Caco-2 (cell line): ENCODE data around the gene GPR161. TPM values are rescaled to one million over a fixed set of nuclear protein-coding genes. Genes with fewer than 3 reads are reported as not detected.

Experiments
- BruUV-seq: library from RNA; stranded (reverse); fragments of 400-500 nt; replicated peaks from 2 replicates; lab custom pipeline; 2021; lab: Mats Ljungman, UMichigan
- CTCF ChIA-PET: fragments of 300-600 bp; sonication (Branson Sonifier 250); formaldehyde crosslinking; loops from one replicate; lab custom pipeline; 2022; ENCODE audit warnings: antibody characterized with exemption; lab: Charles Lee
- POLR2A ChIA-PET: fragments of 300-600 bp; sonication (Branson Sonifier 250); formaldehyde crosslinking; loops from one replicate; lab custom pipeline; 2022; ENCODE audit warnings: antibody characterized with exemption; lab: Charles Lee
- DNase-seq, 2 experiments: peaks; one replicate each; pipeline versions ENCODE4 v3.0.0 to v3.0.0-alpha.2; 2020 to 2022
- H3K27me3 ChIP-seq: replicated peaks from 2 replicates; pipeline ENCODE4 v1.6.0; 2011; ENCODE audit warnings: low read length; ENCODE audit not compliant: control insufficient read depth, insufficient read depth
- H3K36me3 ChIP-seq: 2 replicates; pipeline ENCODE4 v1.5.1; 2011; ENCODE audit warnings: low read length; ENCODE audit not compliant: control insufficient read depth, insufficient read depth
- H3K4me1 ChIP-seq: fragments of 250-450 bp; sonication (Bioruptor Pico); 2 replicates; pipeline ENCODE4 v1.5.1; 2020; ENCODE audit warnings: mild to moderate bottlenecking
- H3K4me3 ChIP-seq: 2 replicates; pipeline ENCODE4 v1.5.1; 2011; ENCODE audit warnings: low read depth, mild to moderate bottlenecking, control low read depth, low read length
- H3K9me3 ChIP-seq: fragments of 250-450 bp; sonication (Bioruptor Pico); 2 replicates; pipeline ENCODE4 v1.5.1; 2020; ENCODE audit warnings: mild to moderate bottlenecking, moderate library complexity
- H3K27ac Mint-ChIP-seq: one replicate; pipeline ENCODE4 v1.8.0; 2022; ENCODE audit warnings: mixed read lengths; ENCODE audit not compliant: unreplicated experiment
- H3K27me3 Mint-ChIP-seq: one replicate; pipeline ENCODE4 v1.8.0; 2022; ENCODE audit warnings: mixed read lengths; ENCODE audit not compliant: insufficient read depth, unreplicated experiment
- H3K36me3 Mint-ChIP-seq: one replicate; pipeline ENCODE4 v1.8.0; 2022; ENCODE audit warnings: mild to moderate bottlenecking, mixed read lengths; ENCODE audit not compliant: insufficient read depth, unreplicated experiment
- H3K4me1 Mint-ChIP-seq: one replicate; pipeline ENCODE4 v1.8.0; 2022; ENCODE audit warnings: low read depth, mixed read lengths; ENCODE audit not compliant: unreplicated experiment
- H3K4me3 Mint-ChIP-seq: one replicate; pipeline ENCODE4 v1.8.0; 2022; ENCODE audit warnings: mild to moderate bottlenecking, moderate library complexity, mixed read lengths; ENCODE audit not compliant: unreplicated experiment
- H3K9me3 Mint-ChIP-seq: one replicate; pipeline ENCODE4 v1.8.0; 2022; ENCODE audit warnings: mixed read lengths; ENCODE audit not compliant: unreplicated experiment
- intact Hi-C: fragments of 100-400 bp; cut with micrococcal nuclease; formaldehyde crosslinking; loops from one replicate; pipeline ENCODE4 v1.10.0; 2022; ENCODE audit not compliant: unreplicated experiment
- total RNA-seq: library from RNA; stranded (reverse); gene quantifications from 2 replicates; pipeline ENCODE4 v1.2.3, GENCODE V29; 2022
- TF ChIP-seq, protein P1 (sequence below), 2 experiments: fragments of 200-600 bp in 1 of 2; IDR thresholded peaks; 1 replicate in 1 of 2; 2 replicates in 1 of 2; pipeline versions ENCODE4 v1.5.1 to v1.8.0; 2011 to 2022; ENCODE audit warnings: antibody characterized with exemption in 1 of 2, control low read depth in 1 of 2, inconsistent platforms in 1 of 2, low read depth in 1 of 2, low read length in 1 of 2, mild to moderate bottlenecking in 1 of 2, moderate library complexity in 1 of 2; ENCODE audit not compliant: insufficient read depth in 1 of 2, severe bottlenecking in 1 of 2, unreplicated experiment in 1 of 2

The GPR161 gene
- total RNA-seq, 1 experiment from 2014 or later: 38.2 TPM

DNA sequence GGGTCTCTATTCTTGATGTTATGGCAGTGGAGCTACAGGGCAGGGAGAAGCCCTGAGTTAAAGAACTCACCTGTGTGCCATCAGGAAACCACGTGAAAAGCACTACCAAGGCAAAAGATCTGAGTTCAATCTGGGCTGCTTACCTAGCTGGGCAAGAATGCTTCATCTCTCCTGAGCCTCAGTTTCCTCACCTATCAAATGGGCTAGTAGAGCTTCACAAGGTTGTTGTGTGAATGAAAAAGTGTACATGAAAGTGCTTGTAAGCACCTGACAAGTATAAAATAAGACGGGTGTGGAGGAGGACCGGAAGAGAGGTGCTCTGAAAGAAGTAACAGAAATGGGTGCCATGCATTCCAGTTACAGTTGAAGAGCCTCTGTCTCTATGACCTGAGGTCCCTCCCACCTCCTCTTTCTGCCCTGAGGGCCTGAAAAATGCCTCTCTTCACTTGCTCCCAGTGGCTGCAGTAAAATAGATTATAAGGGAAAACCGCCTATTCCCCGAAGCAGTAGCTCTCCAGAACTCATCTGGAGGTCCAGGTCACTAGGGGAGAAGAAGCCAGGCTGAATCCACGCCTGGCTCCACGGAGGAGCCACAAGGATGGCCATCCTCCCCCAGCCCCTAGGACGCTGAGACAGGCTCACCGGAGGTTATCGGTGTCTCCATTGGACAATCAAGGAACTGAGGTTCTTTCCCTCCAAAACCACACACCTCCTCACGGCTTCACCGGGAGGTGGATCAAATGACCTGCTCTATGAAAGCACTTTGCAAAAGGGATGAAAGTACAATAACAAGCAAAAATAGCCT is 1.4 kb downstream of the GPR161 start:
- Histone ChIP-seq H3K9me3 (no peaks in the 10 kb centered on the region), H3K4me3 (peak overlapping the region; percentile 72), H3K4me1 (peaks cover 23% of the 10 kb centered on the region), H3K27me3 (no peaks in the 10 kb centered on the region), H3K36me3 (no peaks in the 10 kb centered on the region; the same call in 1 of the 2 replicates)
- CTCF ChIA-PET: interaction anchor here (2.1 kb wide), 1 partner anchor 11 kb away, joined by 7 read pairs; no protein-coding TSS in a partner anchor
- peak overlapping the region; percentile 37 for H3K27ac Mint-ChIP-seq
- H3K27me3 Mint-ChIP-seq: no peaks in the 10 kb centered on the region
- peak overlapping the region; percentile 91 for H3K4me3 Mint-ChIP-seq
- intact Hi-C loops: loop anchor here (1.0 kb wide), 1 partner anchor 19 kb away; no protein-coding TSS in a partner anchor
- peaks cover 22% of the 10 kb centered on the region for H3K36me3 Mint-ChIP-seq
- no peaks in the 10 kb centered on the region for H3K9me3 Mint-ChIP-seq
- TF ChIP-seq, protein P1, sequence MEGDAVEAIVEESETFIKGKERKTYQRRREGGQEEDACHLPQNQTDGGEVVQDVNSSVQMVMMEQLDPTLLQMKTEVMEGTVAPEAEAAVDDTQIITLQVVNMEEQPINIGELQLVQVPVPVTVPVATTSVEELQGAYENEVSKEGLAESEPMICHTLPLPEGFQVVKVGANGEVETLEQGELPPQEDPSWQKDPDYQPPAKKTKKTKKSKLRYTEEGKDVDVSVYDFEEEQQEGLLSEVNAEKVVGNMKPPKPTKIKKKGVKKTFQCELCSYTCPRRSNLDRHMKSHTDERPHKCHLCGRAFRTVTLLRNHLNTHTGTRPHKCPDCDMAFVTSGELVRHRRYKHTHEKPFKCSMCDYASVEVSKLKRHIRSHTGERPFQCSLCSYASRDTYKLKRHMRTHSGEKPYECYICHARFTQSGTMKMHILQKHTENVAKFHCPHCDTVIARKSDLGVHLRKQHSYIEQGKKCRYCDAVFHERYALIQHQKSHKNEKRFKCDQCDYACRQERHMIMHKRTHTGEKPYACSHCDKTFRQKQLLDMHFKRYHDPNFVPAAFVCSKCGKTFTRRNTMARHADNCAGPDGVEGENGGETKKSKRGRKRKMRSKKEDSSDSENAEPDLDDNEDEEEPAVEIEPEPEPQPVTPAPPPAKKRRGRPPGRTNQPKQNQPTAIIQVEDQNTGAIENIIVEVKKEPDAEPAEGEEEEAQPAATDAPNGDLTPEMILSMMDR (IDR thresholded peaks at IDR 0.05; ENCODE audit: insufficient read depth in 1 of 2, low read depth in 1 of 2, low read length in 1 of 2, severe bottlenecking in 1 of 2, unreplicated experiment in 1 of 2): no peak
- H3K4me1 Mint-ChIP-seq: peaks cover 18% of the 10 kb centered on the region
- POLR2A ChIA-PET: no interaction called here
- peak in 1 of 2 experiments; percentile 40 for DNase-seq
- no TSS peak for BruUV-seq

DNA sequence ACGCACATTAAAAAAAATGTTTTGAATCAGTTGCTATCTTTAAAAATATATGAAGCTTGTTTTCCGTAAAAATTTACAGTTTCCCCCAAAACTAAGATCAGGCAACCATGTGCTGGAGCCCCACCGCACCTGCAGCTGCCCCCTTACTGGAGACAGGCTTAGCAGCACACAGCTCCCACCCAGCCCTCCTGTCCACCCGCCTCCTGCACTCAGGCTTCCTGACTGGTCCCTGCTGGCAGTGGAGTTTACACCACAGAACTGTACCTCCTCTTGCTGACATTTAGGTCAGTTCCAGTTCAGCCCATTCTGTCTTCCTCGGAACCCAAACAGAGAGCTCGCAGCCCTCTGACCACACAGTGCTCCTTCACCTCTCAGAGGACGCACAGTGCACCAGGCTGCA is 2.1 kb downstream of the GPR161 start:
- POLR2A ChIA-PET: no interaction called here
- H3K4me1 Mint-ChIP-seq: peaks cover 18% of the 10 kb centered on the region

DNA sequence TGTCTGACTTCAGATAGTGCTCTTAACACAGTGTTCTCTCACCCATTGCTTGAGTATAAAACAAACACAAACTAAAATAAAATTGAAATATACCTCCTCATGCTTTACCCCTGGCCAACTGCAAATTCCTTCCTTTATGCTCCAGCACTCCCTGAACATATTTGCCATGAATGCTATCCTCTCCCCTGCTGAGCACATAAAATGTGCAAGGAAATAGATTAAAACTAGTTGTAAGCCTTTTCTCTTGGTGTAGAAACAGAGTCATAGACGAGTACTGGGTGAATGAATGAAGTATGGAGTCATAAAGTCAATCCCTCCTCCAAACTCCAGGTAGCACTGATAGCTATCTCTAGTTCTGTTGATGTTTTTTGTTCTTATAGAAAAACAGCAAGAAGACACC is 2.6 kb downstream of the GPR161 start:
- H3K4me3 ChIP-seq: no peak overlapping the region
- H3K36me3 ChIP-seq: no peaks in the 10 kb centered on the region; the same call in 1 of the 2 replicates
- Mint-ChIP-seq H3K27me3 (no peaks in the 10 kb centered on the region), H3K4me3 (peak overlapping the region; percentile 91), H3K36me3 (peaks cover 24% of the 10 kb centered on the region), H3K9me3 (no peaks in the 10 kb centered on the region), H3K4me1 (peaks cover 18% of the 10 kb centered on the region), H3K27ac (no peak overlapping the region)
- DNase-seq: no peak
- ChIA-PET CTCF (no interaction called here), POLR2A (no interaction called here)
- intact Hi-C loops: no loop called here
- no peaks in the 10 kb centered on the region for H3K27me3 ChIP-seq
- TF ChIP-seq, protein P1 (IDR thresholded peaks at IDR 0.05; ENCODE audit: insufficient read depth in 1 of 2, low read depth in 1 of 2, low read length in 1 of 2, severe bottlenecking in 1 of 2, unreplicated experiment in 1 of 2): no peak
- peaks cover 23% of the 10 kb centered on the region for H3K4me1 ChIP-seq
- H3K9me3 ChIP-seq: no peaks in the 10 kb centered on the region
- BruUV-seq: TSS peak; percentile 25

More for the DNA sequence above, 2.1 kb downstream of the GPR161 start:
- Mint-ChIP-seq H3K9me3 (no peaks in the 10 kb centered on the region), H3K27ac (no peak overlapping the region), H3K27me3 (no peaks in the 10 kb centered on the region), H3K36me3 (peaks cover 24% of the 10 kb centered on the region), H3K4me3 (peak overlapping the region; percentile 91)
- intact Hi-C loops: loop anchor here (1.0 kb wide), 1 partner anchor 18 kb away; no protein-coding TSS in a partner anchor
- Histone ChIP-seq H3K36me3 (no peaks in the 10 kb centered on the region; the same call in 1 of the 2 replicates), H3K9me3 (no peaks in the 10 kb centered on the region), H3K4me1 (peaks cover 23% of the 10 kb centered on the region), H3K27me3 (no peaks in the 10 kb centered on the region), H3K4me3 (no peak overlapping the region)
- no TSS peak for BruUV-seq
- TF ChIP-seq, protein P1 (IDR thresholded peaks at IDR 0.05; ENCODE audit: insufficient read depth in 1 of 2, low read depth in 1 of 2, low read length in 1 of 2, severe bottlenecking in 1 of 2, unreplicated experiment in 1 of 2): no peak
- DNase-seq: no peak
- CTCF ChIA-PET: no interaction called here
